Trophoblast cell (in vitro differentiated cells and primary cell): ENCODE results near the gene SERINC4.

Experiments
- DNase-seq, 2 donors: peaks; one replicate each; pipeline ENCODE4 v3.0.0-alpha.2; 2016
- H2AFZ ChIP-seq: 2 replicates; pipeline ENCODE4 v1.6.1; 2013; ENCODE audit warnings: low read length, moderate library complexity, mild to moderate bottlenecking; ENCODE audit not compliant: insufficient read depth, poor library complexity
- H2AK5ac ChIP-seq: 2 replicates; pipeline ENCODE4 v1.6.1; 2013; ENCODE audit warnings: mild to moderate bottlenecking, low read length
- H2BK120ac ChIP-seq: 2 replicates; pipeline ENCODE4 v1.6.1; 2013; ENCODE audit warnings: low read length, mild to moderate bottlenecking, moderate library complexity; ENCODE audit not compliant: insufficient read depth, poor library complexity
- H2BK12ac ChIP-seq: 2 replicates; pipeline ENCODE4 v1.6.1; 2013; ENCODE audit warnings: mild to moderate bottlenecking, low read length, moderate library complexity
- H2BK5ac ChIP-seq: 2 replicates; pipeline ENCODE4 v1.6.1; 2013; ENCODE audit warnings: low read length, low read depth, moderate library complexity, mild to moderate bottlenecking; ENCODE audit not compliant: poor library complexity
- H3K14ac ChIP-seq: 2 replicates; pipeline ENCODE4 v1.6.1; 2013; ENCODE audit warnings: mild to moderate bottlenecking, low read length
- H3K18ac ChIP-seq: 2 replicates; pipeline ENCODE4 v1.6.1; 2013; ENCODE audit warnings: mild to moderate bottlenecking, low read length
- H3K23ac ChIP-seq: 2 replicates; pipeline ENCODE4 v1.6.1; 2013; ENCODE audit warnings: low read length
- H3K27ac ChIP-seq: 2 replicates; pipeline ENCODE4 v1.5.1; 2013; ENCODE audit warnings: low read depth, mild to moderate bottlenecking, inconsistent platforms, low read length, moderate library complexity
- H3K27me3 ChIP-seq: 2 replicates; pipeline ENCODE4 v1.6.1; 2013; ENCODE audit warnings: inconsistent platforms, mild to moderate bottlenecking, low read length, moderate library complexity; ENCODE audit not compliant: insufficient read depth
- H3K36me3 ChIP-seq, 2 experiments: 1 replicate in 1 of 2; 2 replicates in 1 of 2; pipeline ENCODE4 v1.6.1; 2013; ENCODE audit warnings: low read length in 2 of 2, mild to moderate bottlenecking in 2 of 2, moderate library complexity in 1 of 2; ENCODE audit not compliant: insufficient read depth in 2 of 2, control insufficient read depth in 1 of 2
- H3K4ac ChIP-seq: 2 replicates; pipeline ENCODE4 v1.6.1; 2013; ENCODE audit warnings: low read depth, mild to moderate bottlenecking, low read length, moderate library complexity
- H3K4me1 ChIP-seq, 2 experiments: 1 replicate in 1 of 2; 2 replicates in 1 of 2; pipeline ENCODE4 v1.6.1; 2013; ENCODE audit warnings: low read length in 2 of 2, mild to moderate bottlenecking in 2 of 2, moderate library complexity in 1 of 2; ENCODE audit not compliant: insufficient read depth in 2 of 2, control insufficient read depth in 1 of 2
- H3K4me2 ChIP-seq: 2 replicates; pipeline ENCODE4 v1.6.1; 2013; ENCODE audit warnings: inconsistent platforms, mild to moderate bottlenecking, low read length, moderate library complexity
- H3K4me3 ChIP-seq: 2 replicates; pipeline ENCODE4 v1.5.1; 2013; ENCODE audit warnings: mild to moderate bottlenecking, low read depth, low read length, inconsistent platforms
- H3K79me1 ChIP-seq: one replicate; pipeline ENCODE4 v1.6.1; 2013; ENCODE audit warnings: low read length
- H3K79me2 ChIP-seq: 2 replicates; pipeline ENCODE4 v1.6.1; 2013; ENCODE audit warnings: low read length, mild to moderate bottlenecking; ENCODE audit not compliant: control insufficient read depth, insufficient read depth, poor library complexity
- H3K9ac ChIP-seq: 2 replicates; pipeline ENCODE4 v1.6.1; 2013; ENCODE audit warnings: mild to moderate bottlenecking, low read length
- H3K9me3 ChIP-seq: 2 replicates; pipeline ENCODE4 v1.6.1; 2013; ENCODE audit warnings: low read depth, mild to moderate bottlenecking, control low read depth, inconsistent platforms, low read length; ENCODE audit not compliant: insufficient read depth
- H4K12ac ChIP-seq: 2 replicates; pipeline ENCODE4 v1.6.1; 2013; ENCODE audit warnings: low read depth, mild to moderate bottlenecking, low read length, moderate library complexity
- H4K8ac ChIP-seq: 2 replicates; pipeline ENCODE4 v1.6.1; 2013; ENCODE audit warnings: low read depth, mild to moderate bottlenecking, low read length, moderate library complexity
- H4K91ac ChIP-seq: one replicate; pipeline ENCODE4 v1.6.1; 2013; ENCODE audit warnings: low read depth, mild to moderate bottlenecking, low read length, moderate library complexity
- WGBS: extraction: QIAGEN DNeasy Blood & Tissue Kit; methylation state at CpG from one replicate; pipeline ENCODE4 v1.1.7; 2013; ENCODE audit warnings: missing lambda C conversion rate; ENCODE audit not compliant: insufficient read length, insufficient coverage; ENCODE audit errors: extremely low coverage; 5-methylcytosine and 5-hydroxymethylcytosine counted together

Gene SERINC4

DNA sequence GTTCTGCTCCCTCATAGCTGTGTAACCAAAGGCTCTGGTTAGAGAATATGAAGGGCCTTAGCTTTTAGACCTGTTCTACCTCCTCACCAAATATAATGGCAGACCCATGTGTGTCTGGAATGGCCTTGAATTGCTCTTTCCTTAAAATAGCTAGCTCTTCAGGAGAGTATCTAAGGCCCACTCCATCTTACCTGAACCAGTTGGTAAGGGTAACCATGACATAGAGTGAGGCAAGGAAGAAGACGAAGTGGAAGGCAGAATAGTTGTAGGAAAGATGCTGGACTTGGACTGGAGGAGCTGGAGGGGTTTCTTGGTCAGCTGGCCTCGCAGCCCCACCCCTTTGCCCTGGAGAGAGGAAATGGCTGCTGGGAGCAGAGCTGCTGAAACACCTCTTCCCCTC is 4.8 kb downstream of the SERINC4 start:
- H3K9ac ChIP-seq: no peak overlapping the region
- no peak overlapping the region for H2BK12ac ChIP-seq
- no peak overlapping the region for H3K4ac ChIP-seq
- no peak overlapping the region for H2AFZ ChIP-seq
- peaks cover 12% of the 10 kb centered on the region for H3K79me2 ChIP-seq
- H3K36me3 ChIP-seq: peaks cover 36 to 42% of the 10 kb centered on the region in 2 experiments
- no peaks in the 10 kb centered on the region for H3K27me3 ChIP-seq
- H3K9me3 ChIP-seq: peaks cover 2% of the 10 kb centered on the region
- H3K14ac ChIP-seq: no peak overlapping the region
- no peak overlapping the region for H2BK5ac ChIP-seq
- WGBS: no CpG with 5 or more reads among the region's 2 CpGs
- peaks cover 13 to 27% of the 10 kb centered on the region in 2 experiments for H3K4me1 ChIP-seq
- no peak overlapping the region for H4K8ac ChIP-seq
- H3K23ac ChIP-seq: no peak overlapping the region
- no peak overlapping the region for H4K91ac ChIP-seq
- no peak overlapping the region for H3K4me3 ChIP-seq
- H3K27ac ChIP-seq: no peak overlapping the region
- H2BK120ac ChIP-seq: no peak overlapping the region
- no peak overlapping the region for H4K12ac ChIP-seq
- no peak overlapping the region for H3K4me2 ChIP-seq
- H2AK5ac ChIP-seq: no peak overlapping the region
- peaks cover 15% of the 10 kb centered on the region for H3K79me1 ChIP-seq
- no peak overlapping the region for H3K18ac ChIP-seq
- DNase-seq: no peak

DNA sequence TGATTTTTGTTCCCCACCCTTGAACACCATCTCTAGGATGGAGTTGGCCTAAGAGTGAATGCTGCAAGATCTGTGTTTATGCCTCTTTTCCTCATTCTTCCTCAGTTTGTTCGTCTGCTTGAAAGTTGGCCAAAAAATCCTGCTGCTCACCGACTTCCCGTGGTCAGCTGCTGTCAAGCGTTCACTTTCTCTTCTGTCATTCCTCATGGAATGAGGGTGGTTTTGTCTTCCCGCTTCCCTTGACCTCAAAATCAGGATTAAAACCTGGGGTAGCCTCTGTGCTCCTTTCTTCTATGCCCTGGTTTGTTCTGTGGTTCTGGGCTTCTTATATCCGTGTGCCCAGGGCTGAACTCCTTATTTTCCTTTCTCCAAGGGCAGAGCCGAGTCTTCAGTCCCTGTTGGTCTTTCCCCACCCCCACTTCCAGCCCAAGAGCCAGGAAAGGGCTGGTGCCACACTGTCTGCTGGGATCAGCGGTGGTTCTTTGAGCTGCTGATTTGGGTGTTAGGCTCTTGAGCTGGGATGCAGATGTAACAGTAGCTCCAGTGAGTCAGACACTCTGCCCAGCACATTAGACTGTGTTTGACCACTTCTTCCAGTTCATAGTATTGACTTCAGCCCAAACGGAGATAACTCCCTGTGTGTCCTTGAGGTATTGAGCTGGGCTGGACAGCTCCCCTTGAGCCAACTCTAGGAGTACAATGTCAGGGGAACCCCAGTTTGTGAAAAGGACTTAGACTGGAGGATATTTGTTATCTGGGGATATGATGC is 5.6 kb downstream of the SERINC4 start:
- H2BK12ac ChIP-seq: no peak overlapping the region
- no peak overlapping the region for H2AFZ ChIP-seq
- H3K23ac ChIP-seq: no peak overlapping the region
- H2BK120ac ChIP-seq: no peak overlapping the region
- no peaks in the 10 kb centered on the region for H3K9me3 ChIP-seq
- no peak overlapping the region for H4K91ac ChIP-seq
- peak overlapping the region; percentile 10 for H3K4me2 ChIP-seq
- no peak overlapping the region for H2BK5ac ChIP-seq
- H3K4me3 ChIP-seq: no peak overlapping the region
- no peak for DNase-seq
- WGBS: no CpG with 5 or more reads among the region's 9 CpGs
- no peak overlapping the region for H3K9ac ChIP-seq
- H2AK5ac ChIP-seq: no peak overlapping the region
- no peak overlapping the region for H3K14ac ChIP-seq
- peaks cover 12% of the 10 kb centered on the region for H3K79me2 ChIP-seq
- no peaks in the 10 kb centered on the region for H3K27me3 ChIP-seq
- H3K36me3 ChIP-seq: peaks cover 30 to 35% of the 10 kb centered on the region in 2 experiments
- H4K8ac ChIP-seq: no peak overlapping the region
- no peak overlapping the region for H3K18ac ChIP-seq
- H3K27ac ChIP-seq: no peak overlapping the region
- no peak overlapping the region for H3K4ac ChIP-seq
- no peak overlapping the region for H4K12ac ChIP-seq
- peaks cover 7 to 21% of the 10 kb centered on the region in 2 experiments for H3K4me1 ChIP-seq
- H3K79me1 ChIP-seq: peaks cover 10% of the 10 kb centered on the region

DNA sequence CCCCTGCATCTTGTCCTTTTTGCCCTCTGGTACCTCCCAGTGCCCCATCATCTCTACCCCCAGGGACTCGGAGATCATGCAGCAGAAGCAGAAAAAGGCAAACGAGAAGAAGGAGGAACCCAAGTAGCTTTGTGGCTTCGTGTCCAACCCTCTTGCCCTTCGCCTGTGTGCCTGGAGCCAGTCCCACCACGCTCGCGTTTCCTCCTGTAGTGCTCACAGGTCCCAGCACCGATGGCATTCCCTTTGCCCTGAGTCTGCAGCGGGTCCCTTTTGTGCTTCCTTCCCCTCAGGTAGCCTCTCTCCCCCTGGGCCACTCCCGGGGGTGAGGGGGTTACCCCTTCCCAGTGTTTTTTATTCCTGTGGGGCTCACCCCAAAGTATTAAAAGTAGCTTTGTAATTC is 6.4 kb downstream of the SERINC4 start:
- no peak overlapping the region for H2AK5ac ChIP-seq
- WGBS: no CpG with 5 or more reads among the region's 10 CpGs
- H3K27ac ChIP-seq: no peak overlapping the region
- no peak overlapping the region for H2BK12ac ChIP-seq
- no peak overlapping the region for H4K8ac ChIP-seq
- H3K14ac ChIP-seq: no peak overlapping the region
- no peak for DNase-seq
- peak overlapping the region; percentile 97 for H3K4ac ChIP-seq
- H3K9ac ChIP-seq: peak overlapping the region; percentile 17
- no peaks in the 10 kb centered on the region for H3K27me3 ChIP-seq
- H2BK120ac ChIP-seq: no peak overlapping the region
- no peak overlapping the region for H2AFZ ChIP-seq
- peaks cover 10% of the 10 kb centered on the region for H3K79me1 ChIP-seq
- peaks cover 24 to 31% of the 10 kb centered on the region in 2 experiments for H3K36me3 ChIP-seq
- H4K12ac ChIP-seq: no peak overlapping the region
- H3K9me3 ChIP-seq: no peaks in the 10 kb centered on the region
- H2BK5ac ChIP-seq: no peak overlapping the region
- peak overlapping the region; percentile 77 for H3K4me2 ChIP-seq
- peaks cover 7 to 21% of the 10 kb centered on the region in 2 experiments for H3K4me1 ChIP-seq
- no peak overlapping the region for H3K18ac ChIP-seq
- no peak overlapping the region for H3K23ac ChIP-seq
- H3K4me3 ChIP-seq: peak overlapping the region; percentile 2
- peaks cover 12% of the 10 kb centered on the region for H3K79me2 ChIP-seq
- no peak overlapping the region for H4K91ac ChIP-seq

DNA sequence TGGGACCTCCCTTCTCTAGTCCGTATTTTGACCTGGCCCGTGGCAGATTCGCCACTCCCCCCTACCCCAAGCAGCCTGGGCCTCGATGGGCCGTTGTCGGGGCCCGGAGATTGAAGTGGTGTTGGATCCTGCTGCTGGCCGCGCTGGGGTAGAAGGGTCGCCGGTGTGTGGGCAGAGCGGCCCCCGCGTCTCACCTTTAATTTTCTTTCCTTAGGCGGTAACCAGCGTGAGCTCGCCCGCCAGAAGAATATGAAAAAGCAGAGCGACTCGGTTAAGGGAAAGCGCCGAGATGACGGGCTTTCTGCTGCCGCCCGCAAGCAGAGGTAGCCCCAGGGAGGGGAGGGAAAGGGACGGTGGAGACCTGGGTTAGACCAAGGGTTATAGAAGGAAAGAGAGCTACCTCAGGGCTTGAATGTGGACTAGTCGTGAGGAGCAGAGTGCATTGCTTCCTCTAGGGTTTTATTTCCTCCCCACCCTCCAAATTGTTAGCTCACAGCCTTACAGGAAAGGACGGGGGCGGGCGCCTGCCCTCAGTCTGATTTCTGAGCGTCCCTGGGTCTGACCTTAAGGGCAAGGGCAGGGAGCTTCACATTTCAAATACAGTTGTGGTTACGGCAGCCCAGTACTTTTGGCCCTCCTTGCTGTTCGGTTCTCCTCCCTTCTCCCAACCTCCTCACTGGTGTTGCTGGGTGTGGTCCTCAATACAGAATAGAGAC is 7.1 kb downstream of the SERINC4 start:
- H2BK12ac ChIP-seq: peak overlapping the region; percentile 59
- peak overlapping the region; percentile 98 for H2AK5ac ChIP-seq
- H3K14ac ChIP-seq: peak overlapping the region; percentile 99
- H3K4me3 ChIP-seq: peak overlapping the region; percentile 98
- peak overlapping the region; percentile 96 for H4K8ac ChIP-seq
- H3K23ac ChIP-seq: no peak overlapping the region
- peak overlapping the region; percentile 98 for H4K91ac ChIP-seq
- peaks cover 7 to 21% of the 10 kb centered on the region in 2 experiments for H3K4me1 ChIP-seq
- H2BK5ac ChIP-seq: peak overlapping the region; percentile 89
- H2AFZ ChIP-seq: peak overlapping the region; percentile 80
- no peaks in the 10 kb centered on the region for H3K9me3 ChIP-seq
- peak overlapping the region; percentile 97 for H3K4ac ChIP-seq
- no peaks in the 10 kb centered on the region for H3K27me3 ChIP-seq
- DNase-seq: peak in 1 of 2 donors; percentile 43
- H3K9ac ChIP-seq: peak overlapping the region; percentile 99
- peak overlapping the region; percentile 77 for H3K4me2 ChIP-seq
- H3K79me2 ChIP-seq: peaks cover 12% of the 10 kb centered on the region
- H3K27ac ChIP-seq: peak overlapping the region; percentile 79
- H3K79me1 ChIP-seq: peaks cover 10% of the 10 kb centered on the region
- peaks cover 24 to 31% of the 10 kb centered on the region in 2 experiments for H3K36me3 ChIP-seq
- peak overlapping the region; percentile 91 for H4K12ac ChIP-seq
- peak overlapping the region; percentile 86 for H2BK120ac ChIP-seq
- WGBS: no CpG with 5 or more reads among the region's 33 CpGs
- peak overlapping the region; percentile 90 for H3K18ac ChIP-seq
